NCI-H1417 treated with DMSO at 0.1 percent for 48 hours (cell line): ENCODE results near the gene LPGAT1.

Experiments
- DNase-seq: peaks from one replicate; lab custom pipeline; 2025; lab: John Stamatoyannopoulos, UW

LPGAT1 gene

DNA sequence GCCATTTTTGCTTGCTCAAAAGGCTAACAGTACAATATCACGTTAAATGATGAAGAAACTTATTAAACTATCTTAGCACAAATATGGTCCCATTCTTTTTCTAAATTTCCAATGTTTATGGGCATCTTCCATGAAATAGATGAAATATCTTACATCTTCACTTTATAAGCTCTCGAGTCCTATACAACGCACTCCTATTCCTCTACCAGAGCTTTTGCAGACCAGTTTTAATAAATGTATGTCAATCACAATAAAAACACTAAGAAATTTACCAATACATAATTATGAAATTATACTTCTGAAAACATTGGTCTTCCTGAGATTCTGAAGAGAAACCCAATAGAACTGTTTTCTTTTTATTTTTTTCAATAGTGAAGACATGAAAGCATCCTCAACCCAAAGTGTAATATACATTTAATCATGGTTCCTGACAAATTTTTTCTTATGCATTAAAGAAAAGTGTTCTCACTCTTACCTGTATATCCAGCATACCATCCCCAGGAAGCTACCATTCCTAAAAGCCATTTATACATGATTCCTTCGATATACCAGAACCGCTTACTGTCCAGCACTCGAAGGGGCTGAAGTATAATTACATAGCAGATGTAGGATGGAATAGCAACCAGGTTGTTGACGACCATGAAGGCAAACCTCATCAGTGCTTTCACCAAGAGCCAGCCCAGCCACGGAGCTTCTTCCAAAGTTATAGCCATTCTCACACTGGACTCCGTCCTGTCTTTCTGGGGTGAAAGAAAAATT, 1.8 kb downstream of the LPGAT1 start:
- no peak for DNase-seq

GRCh38 chr1:211827051-211827450, 3.5 kb downstream of the LPGAT1 start:
- no peak for DNase-seq

- no peak for DNase-seq
These were observed 4.6 kb downstream of the LPGAT1 start for GRCh38 chr1:211825980-211826379.

DNA sequence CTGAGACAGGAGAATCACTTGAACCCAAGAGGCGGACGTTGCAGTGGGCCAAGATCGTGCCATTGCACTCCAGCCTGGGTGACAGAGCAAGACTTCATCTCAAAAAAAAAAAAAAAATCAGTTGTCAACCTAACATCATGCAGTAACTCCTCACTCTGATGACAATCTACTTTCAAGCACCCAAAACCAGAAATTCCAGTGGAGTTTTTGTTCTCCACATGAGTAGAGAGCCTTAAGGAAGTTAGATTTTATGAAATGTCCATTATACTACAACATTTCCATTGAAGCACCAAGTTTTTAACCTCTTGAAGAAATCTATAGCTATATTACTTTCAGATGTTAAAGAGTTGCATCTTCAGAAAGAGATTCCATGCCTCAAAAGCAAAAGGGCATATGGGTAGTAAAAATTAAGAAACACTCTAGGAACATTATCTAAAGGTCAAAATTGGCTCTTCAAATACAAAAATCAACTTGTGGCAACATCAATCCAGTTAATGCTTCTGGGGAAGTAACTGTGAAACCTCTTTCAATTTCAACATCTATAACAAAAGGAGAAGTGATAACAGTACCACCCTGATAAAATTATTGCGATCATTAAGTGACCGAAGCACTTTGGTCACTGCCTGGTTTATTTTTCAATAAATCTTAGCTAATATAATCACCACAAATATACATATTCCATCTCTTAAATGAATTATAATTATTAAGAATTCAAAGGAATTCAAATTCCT, 7.7 kb downstream of the LPGAT1 start:
- no peak for DNase-seq

- no peak for DNase-seq
These were observed 14.0 kb downstream of the LPGAT1 start for GRCh38 chr1:211816586-211816985.

- DNase-seq, result no peak
These were observed 16.2 kb downstream of the LPGAT1 start for GRCh38 chr1:211814313-211814712.

DNA sequence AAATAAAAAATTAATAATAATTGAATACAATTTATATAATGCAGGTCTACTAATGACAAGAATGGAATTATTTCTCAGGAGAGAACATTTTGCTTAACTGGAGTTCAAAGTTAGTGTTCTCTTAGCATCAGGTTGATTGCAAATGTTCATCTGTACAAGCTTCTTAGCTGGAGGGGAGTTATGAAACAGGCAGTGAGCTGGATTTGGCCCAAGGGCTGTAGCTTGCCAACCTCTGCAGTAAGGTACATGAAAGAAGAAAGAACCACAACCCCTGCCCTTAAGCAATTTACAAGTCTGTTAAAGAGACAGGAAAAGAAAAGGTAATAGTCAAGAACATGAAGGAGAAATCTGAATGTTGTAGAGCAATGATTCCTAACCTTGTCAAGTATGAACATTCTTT, 17.0 kb downstream of the LPGAT1 start:
- DNase-seq, result no peak

GRCh38 chr1:211812584-211812983, 18.0 kb downstream of the LPGAT1 start:
- DNase-seq, result no peak

GRCh38 chr1:211811848-211812247, 18.7 kb downstream of the LPGAT1 start:
- no peak for DNase-seq

DNA sequence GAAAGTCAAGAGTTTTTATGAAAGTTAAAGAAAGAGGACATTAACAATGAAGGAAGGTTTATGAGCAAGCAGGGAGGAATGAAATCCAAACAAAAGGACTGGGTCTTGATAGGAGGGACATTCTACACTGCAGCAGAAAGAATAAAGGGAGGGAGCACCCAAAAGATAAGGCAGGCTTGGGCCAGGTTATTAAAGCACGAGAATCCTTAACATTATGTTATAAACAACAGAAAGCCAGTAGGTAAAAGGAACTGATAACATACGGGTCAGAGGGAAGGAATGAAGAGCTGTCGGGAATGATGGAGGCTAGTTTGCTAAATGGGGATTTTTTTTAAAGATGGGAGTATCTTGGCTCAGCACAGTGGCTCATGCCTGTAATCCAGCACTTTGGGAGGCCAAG, 19.4 kb downstream of the LPGAT1 start:
- DNase-seq, result no peak

DNA sequence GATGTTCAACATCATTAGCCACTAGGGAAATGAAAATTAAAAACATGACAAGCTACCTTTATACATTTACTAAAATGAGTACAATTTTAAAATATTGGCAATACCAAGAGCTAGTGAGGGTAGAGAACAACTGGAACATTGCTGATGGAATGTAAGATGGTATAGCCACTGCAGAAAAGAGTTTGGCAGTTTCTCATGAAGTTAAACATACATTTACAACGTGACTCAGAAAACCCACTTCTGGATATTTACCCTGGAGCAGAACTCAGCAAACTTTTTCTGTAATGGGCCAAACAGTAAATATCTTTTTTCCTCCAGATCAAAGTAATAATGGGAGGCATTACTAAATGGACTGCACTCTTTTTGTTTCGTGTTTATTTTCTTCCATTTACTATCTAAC, 22.1 kb downstream of the LPGAT1 start:
- DNase-seq, result no peak

GRCh38 chr1:211804915-211805314, 25.6 kb downstream of the LPGAT1 start:
- no peak for DNase-seq

GRCh38 chr1:211800925-211801607, 29.5 kb downstream of the LPGAT1 start:
- no peak for DNase-seq

DNA sequence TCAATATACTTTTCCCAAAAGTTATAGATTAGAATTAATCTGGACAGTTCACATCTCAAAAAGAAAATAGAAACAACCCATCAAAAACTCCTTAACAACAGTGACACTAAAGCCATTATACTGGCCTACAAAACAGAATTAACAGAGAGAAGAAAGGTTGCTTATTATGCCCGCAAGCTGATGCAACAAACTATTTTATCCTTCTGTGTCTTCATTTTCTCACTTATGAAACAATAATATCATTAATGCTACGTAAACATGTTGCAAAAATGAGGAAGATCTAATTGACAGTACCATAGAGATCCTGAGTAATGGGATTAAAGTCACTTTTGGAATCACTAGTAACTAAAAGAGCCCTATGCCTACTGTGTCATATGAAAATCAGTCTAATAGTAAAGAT, 32.6 kb downstream of the LPGAT1 start:
- no peak for DNase-seq

DNA sequence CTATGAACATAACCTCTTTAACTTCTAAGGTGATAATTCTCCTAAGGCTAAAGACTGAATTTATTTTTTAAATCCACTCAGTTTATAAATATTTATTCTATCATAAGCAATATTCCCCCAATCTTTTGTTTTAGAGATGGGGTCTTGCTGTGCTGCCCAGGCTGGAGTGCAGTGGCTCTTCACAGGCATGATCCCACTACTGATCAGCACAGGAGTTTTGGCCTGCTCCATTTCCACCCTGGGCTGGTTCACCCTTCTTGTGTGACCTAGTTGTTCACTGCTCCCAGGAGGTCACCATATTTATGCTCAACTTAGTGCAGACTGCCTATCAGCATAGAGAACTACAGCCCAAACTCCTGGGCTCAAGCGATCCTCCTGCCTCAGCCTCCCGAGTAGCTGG, 38.6 kb downstream of the LPGAT1 start:
- DNase-seq, result no peak

- no peak for DNase-seq
These were observed 40.7 kb downstream of the LPGAT1 start for GRCh38 chr1:211789641-211790464.

DNA sequence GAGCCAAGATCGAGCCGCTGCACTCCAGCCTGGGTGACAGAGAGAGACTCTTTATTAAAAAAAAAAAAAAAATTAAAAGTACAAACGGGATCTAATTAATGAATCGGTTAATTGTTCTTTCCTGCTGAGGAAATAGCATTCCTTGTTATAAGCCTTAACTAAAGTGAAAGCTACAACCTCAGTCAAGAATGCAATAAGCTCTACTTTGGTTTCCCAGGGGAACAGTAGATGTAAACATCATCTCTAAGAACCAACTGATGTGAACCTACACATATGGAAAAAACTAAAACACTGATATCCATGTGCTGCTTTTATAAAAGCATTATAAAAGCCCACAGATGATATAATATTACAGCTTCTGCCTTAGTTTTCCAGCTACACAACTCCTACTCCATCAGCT, 41.9 kb downstream of the LPGAT1 start:
- DNase-seq, result no peak

- no peak for DNase-seq
These were observed 46.7 kb downstream of the LPGAT1 start for GRCh38 chr1:211783897-211784296.

GRCh38 chr1:211783266-211783665, 47.3 kb downstream of the LPGAT1 start:
- no peak for DNase-seq

- no peak for DNase-seq
These were observed 49.3 kb downstream of the LPGAT1 start for GRCh38 chr1:211781260-211781659.

- no peak for DNase-seq
These were observed 55.4 kb downstream of the LPGAT1 start for GRCh38 chr1:211775170-211775569.

DNA sequence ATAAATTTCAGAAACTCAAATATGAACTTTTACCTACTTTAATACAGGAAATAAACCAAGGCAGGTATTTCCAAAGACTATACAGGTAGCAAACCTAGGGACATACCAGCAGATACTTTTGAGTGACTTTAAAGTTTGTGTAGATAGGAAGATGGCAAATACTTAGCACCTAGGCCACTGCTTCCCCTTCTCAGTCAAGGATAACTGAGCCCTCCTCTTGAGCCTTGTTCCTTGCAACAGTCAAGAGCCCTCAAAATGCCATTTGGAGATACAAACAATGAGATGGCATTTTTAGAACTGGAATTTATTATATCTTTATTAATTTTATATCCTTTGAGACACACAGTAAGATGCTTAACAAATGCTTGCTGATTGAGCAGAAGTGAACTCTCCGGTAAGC, 65.9 kb downstream of the LPGAT1 start:
- no peak for DNase-seq
